Dendritic cell treated with granulocyte-macrophage colony-stimulating factor and Interleukin-4, amounts not matched to agents 40 ng/mL and 50 ng/mL, for 4 days (primary cell): ENCODE data around the gene IFT20.

Source experiments
- H3K27ac Mint-ChIP-seq: one replicate; pipeline ENCODE4 v1.8.0; 2022; ENCODE audit warnings: mild to moderate bottlenecking, mixed read lengths
- H3K27me3 Mint-ChIP-seq: one replicate; pipeline ENCODE4 v1.8.0; 2022; ENCODE audit warnings: mild to moderate bottlenecking, mixed read lengths
- H3K36me3 Mint-ChIP-seq: one replicate; pipeline ENCODE4 v1.8.0; 2022; ENCODE audit warnings: low read depth, mixed read lengths
- H3K4me1 Mint-ChIP-seq: one replicate; pipeline ENCODE4 v1.8.0; 2022; ENCODE audit warnings: low read depth, mixed read lengths
- H3K4me3 Mint-ChIP-seq: one replicate; pipeline ENCODE4 v1.8.0; 2022; ENCODE audit warnings: mild to moderate bottlenecking, moderate library complexity, mixed read lengths
- H3K9me3 Mint-ChIP-seq: one replicate; pipeline ENCODE4 v1.8.0; 2022; ENCODE audit warnings: mixed read lengths
- intact Hi-C: fragments of 100-400 bp; cut with micrococcal nuclease; formaldehyde crosslinking; loops from one replicate; pipeline ENCODE4 v1.15.0; 2022

The IFT20 gene

DNA sequence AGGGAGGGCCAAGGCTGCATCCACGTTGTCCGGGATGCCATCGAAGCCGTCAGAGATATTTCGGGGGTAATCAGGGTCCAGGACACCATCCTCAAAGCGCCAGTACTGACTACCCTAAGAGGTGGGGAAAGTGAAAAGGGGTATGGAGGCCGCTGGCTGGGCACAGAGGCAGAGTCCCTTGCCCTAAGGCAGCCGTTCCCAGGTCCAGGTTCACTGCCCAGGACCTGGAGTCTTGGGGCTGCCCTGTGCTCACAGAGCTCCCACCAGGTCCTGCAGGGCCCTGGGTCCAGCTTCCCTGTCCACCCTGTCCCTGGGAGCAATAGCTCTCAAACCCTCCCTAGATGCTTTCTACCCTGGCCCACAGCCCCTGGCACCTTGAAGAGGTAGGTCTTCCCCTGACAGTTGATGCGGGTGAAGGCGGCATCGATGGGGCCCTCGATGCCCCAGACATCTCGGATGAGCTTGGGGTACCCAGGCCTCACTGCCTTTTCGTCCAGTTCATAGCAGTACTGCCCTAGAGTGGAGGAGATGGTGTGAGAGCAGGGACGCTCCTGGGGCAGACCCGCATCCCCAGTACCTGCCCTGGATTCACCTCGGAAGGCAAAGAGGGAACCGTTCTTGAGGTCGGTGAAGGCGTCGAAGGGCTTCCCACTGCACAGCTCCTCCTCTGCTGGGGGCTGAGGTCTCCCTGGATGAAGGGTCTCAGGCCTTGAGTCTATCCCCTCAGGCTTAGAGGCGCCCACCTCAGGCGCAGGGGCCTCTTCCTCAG lies 33.8 kb upstream of the IFT20 start:
- H3K36me3 Mint-ChIP-seq = peaks cover 43% of the 10 kb centered on the region
- H3K4me1 Mint-ChIP-seq = peaks cover 35% of the 10 kb centered on the region
- H3K9me3 Mint-ChIP-seq = no peaks in the 10 kb centered on the region
- peaks cover 25% of the 10 kb centered on the region for H3K27me3 Mint-ChIP-seq
- intact Hi-C loops = no loop called here
- no peak overlapping the region for H3K4me3 Mint-ChIP-seq
- no peak overlapping the region for H3K27ac Mint-ChIP-seq

GRCh38 chr17:28368306-28368831 lies 33.1 kb upstream of the IFT20 start:
- Mint-ChIP-seq H3K36me3 (peaks cover 50% of the 10 kb centered on the region), H3K27ac (no peak overlapping the region), H3K27me3 (peaks cover 19% of the 10 kb centered on the region), H3K4me3 (no peak overlapping the region), H3K9me3 (no peaks in the 10 kb centered on the region), H3K4me1 (peaks cover 35% of the 10 kb centered on the region)
- intact Hi-C loops = no loop called here

DNA sequence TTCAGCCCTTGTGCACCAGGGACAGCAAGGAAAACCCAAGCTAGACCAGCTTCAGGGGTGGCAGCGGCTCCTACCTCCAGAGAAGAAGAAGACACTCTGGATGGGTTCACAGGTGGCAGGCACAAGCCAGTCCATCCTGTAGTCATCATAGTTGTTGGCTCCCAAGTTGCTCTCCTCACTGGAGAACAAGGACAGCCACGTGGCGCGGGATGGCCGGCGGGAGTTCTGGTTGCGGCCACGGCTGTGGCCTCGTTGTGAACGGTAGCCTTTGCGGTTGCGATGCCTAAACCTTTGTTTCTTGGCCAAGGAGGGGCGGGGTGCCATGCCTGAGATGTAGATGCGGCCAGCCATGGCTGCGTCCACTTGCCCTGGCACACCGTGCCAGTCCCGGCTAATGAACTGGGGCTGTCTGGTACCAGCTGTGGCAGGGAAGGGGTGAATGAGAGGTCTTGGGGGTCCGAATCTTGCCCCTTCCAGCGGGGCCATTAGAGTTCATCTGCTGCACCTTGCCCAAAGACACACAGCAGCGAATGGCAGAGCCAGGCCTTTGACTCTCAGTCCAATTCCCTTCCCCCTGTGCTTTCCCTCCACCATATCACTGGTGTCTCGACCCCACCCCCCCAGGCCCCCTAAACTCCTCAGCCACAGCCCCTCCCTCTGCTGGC lies 32.5 kb upstream of the IFT20 start:
- Mint-ChIP-seq H3K27me3 (peaks cover 13% of the 10 kb centered on the region), H3K4me3 (no peak overlapping the region)

DNA sequence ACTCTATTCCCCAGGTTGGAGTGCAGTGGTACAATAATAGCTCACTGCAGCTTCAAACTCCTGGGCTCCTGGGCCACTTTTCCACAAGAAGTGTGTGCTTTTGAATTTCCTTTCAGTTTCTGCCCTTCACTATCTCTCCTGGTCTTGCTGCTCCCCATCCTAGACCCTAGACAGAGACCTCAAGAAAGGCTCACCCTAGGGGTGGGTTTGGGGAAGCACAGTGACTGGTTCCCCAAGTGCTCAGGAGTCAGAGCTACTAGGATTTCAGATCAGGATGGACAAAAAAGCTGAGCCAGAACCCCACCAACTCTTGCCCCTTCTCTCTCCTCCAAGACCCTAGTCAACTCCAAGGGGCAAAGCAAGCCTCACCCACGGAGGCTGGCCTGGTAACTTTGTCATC lies 31.3 kb upstream of the IFT20 start:
- no peak overlapping the region for H3K4me3 Mint-ChIP-seq
- intact Hi-C loops = no loop called here
- H3K4me1 Mint-ChIP-seq = peaks cover 19% of the 10 kb centered on the region
- peaks cover 2% of the 10 kb centered on the region for H3K27me3 Mint-ChIP-seq
- H3K27ac Mint-ChIP-seq = no peak overlapping the region
- no peaks in the 10 kb centered on the region for H3K9me3 Mint-ChIP-seq
- H3K36me3 Mint-ChIP-seq = peaks cover 68% of the 10 kb centered on the region

More for the DNA sequence above, 32.5 kb upstream of the IFT20 start:
- intact Hi-C loops = no loop called here
- H3K27ac Mint-ChIP-seq = no peak overlapping the region
- H3K9me3 Mint-ChIP-seq = no peaks in the 10 kb centered on the region
- H3K36me3 Mint-ChIP-seq = peaks cover 56% of the 10 kb centered on the region
- H3K4me1 Mint-ChIP-seq = peaks cover 31% of the 10 kb centered on the region

DNA sequence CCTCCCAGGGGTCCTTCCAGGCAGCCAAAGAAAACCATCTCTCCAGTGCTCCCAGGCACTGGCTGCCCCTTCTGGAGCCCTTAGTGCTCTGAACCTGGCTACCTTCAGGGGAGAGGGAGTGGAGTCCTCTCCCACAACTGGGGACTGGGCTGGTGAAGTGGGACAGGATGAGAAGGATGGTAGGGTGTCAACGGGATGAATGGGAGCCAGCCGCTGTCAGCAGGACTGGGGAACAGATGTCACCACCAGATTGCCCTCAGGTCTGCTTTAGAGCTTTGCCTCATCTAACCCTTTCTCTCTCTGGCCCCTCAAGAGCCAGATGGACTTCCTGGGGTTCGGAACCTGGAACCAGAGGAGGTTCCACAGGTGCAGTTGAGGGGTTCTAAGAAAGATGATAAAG lies 30.2 kb upstream of the IFT20 start:
- Mint-ChIP-seq H3K9me3 (no peaks in the 10 kb centered on the region), H3K27ac (no peak overlapping the region), H3K4me3 (no peak overlapping the region), H3K4me1 (peaks cover 11% of the 10 kb centered on the region), H3K27me3 (no peaks in the 10 kb centered on the region), H3K36me3 (peaks cover 79% of the 10 kb centered on the region)
- intact Hi-C loops = no loop called here

GRCh38 chr17:28364665-28365363 lies 29.5 kb upstream of the IFT20 start, which contains the start of gene SEBOX:
Gene SEBOX (minus strand): TSS chr17:28365199. CDS start chr17:28365151, 48 bp downstream.
- Mint-ChIP-seq H3K27me3 (no peaks in the 10 kb centered on the region), H3K27ac (no peak within 1 kb of the TSS), H3K4me3 (no peak within 1 kb of the TSS), H3K4me1 (peaks cover 4% of the 10 kb centered on the region), H3K9me3 (no peaks in the 10 kb centered on the region), H3K36me3 (peaks cover 86% of the 10 kb centered on the region)
- intact Hi-C loops = no loop called here

- no peaks in the 10 kb centered on the region for H3K27me3 Mint-ChIP-seq
- no peak overlapping the region for H3K27ac Mint-ChIP-seq
- no peak overlapping the region for H3K4me3 Mint-ChIP-seq
- intact Hi-C loops = no loop called here
- H3K4me1 Mint-ChIP-seq = no peaks in the 10 kb centered on the region
- H3K9me3 Mint-ChIP-seq = no peaks in the 10 kb centered on the region
- peaks cover 87% of the 10 kb centered on the region for H3K36me3 Mint-ChIP-seq
Measured at GRCh38 chr17:28363776-28364650, 28.7 kb upstream of the IFT20 start.

DNA sequence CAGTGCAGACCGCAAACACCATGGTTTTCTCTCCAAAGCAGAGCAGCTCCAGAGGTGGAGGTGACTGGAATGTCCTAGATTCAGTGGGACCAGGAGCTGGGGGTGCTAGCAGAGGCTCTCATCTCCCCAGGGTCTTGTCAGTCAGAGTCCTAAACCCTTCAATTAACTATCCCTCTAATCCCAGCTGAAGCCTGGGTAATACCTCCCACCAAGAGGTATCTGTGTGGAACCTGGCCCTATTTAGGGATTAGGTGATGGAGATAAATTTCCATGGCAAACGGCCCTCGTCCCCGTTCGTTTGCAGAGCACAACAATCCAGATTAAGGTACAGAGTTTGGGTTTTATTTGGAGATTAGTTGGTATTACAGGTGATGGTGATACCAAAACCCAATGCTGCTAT lies 27.9 kb upstream of the IFT20 start:
- intact Hi-C loops = no loop called here
- Mint-ChIP-seq H3K4me3 (no peak overlapping the region), H3K4me1 (peaks cover 3% of the 10 kb centered on the region), H3K9me3 (no peaks in the 10 kb centered on the region), H3K27me3 (no peaks in the 10 kb centered on the region), H3K36me3 (peaks cover 92% of the 10 kb centered on the region), H3K27ac (no peak overlapping the region)

DNA sequence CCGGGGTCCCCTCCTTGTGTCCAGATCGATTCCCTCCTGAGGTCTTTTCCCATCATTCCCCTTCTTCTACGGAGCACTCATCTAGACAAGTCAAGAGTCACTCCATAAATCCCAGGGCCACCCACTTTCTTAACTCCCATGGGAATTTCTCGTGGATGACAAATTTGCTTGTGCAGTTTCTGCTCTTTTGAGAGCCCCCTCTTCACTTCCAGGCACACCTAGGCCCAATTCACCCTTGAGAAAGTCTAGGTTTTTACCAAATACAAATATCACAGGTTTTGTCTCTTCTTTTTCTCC lies 22.6 kb upstream of the IFT20 start:
- H3K27me3 Mint-ChIP-seq = no peaks in the 10 kb centered on the region
- H3K4me3 Mint-ChIP-seq = peak overlapping the region; percentile 94
- H3K27ac Mint-ChIP-seq = peak overlapping the region; percentile 95
- H3K36me3 Mint-ChIP-seq = peaks cover 77% of the 10 kb centered on the region
- H3K9me3 Mint-ChIP-seq = no peaks in the 10 kb centered on the region
- H3K4me1 Mint-ChIP-seq = peaks cover 21% of the 10 kb centered on the region
- intact Hi-C loops = loop anchor here (1.0 kb wide), 1 partner anchor 23 kb away; the partner anchor contains the start of genes IFT20 and TNFAIP1

DNA sequence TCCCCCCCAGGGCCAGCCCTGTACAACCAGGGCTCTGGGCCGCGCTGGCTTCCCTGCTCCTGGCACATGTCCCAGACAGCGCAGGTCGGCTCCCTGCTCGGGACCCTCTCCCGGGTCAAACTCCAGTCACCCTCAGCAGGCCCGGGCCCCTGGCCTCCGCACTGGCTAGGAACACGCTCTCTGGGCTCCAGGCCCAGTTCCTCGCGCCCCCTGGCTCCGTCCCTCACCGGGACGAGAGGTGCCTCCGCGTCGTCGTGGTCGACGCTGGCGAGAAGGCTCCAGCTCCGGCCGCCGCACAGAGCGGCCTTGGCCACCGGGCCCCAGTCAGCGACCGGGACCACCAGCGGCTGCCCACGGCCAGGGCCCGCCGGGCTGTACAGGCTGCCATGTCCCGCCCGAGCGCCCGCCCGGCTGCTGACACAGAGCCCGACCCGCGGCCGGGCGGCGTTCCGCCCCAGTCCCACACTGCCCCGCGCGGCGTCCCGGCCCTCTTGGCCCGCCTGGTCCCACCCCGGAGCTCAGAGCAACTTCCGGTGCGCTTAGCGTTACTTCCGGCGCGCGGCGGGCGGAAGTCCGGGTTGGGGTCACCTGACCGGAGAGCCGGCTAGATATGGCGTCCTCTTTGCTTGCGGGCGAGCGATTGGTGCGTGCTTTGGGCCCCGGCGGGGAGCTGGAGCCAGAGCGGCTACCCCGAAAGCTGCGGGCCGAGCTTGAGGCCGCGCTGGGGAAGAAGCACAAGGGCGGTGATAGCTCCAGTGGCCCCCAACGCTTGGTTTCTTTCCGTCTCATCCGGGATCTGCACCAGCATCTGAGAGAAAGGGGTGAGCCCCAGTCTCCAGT lies 22.0 kb upstream of the IFT20 start, which contains the start of gene POLDIP2:
Gene POLDIP2, minus strand, starts transcription at position 467 of the 840 bp plus-strand sequence. Its CDS starts 79 bp downstream, at position 388.
- peak within 1 kb of the TSS; percentile 94 for H3K4me3 Mint-ChIP-seq
- peaks cover 21% of the 10 kb centered on the region for H3K4me1 Mint-ChIP-seq
- H3K36me3 Mint-ChIP-seq = peaks cover 77% of the 10 kb centered on the region
- peak within 1 kb of the TSS; percentile 95 for H3K27ac Mint-ChIP-seq
- H3K9me3 Mint-ChIP-seq = no peaks in the 10 kb centered on the region
- intact Hi-C loops = loop anchor here (1.0 kb wide), 1 partner anchor 22 kb away; the partner anchor contains the start of genes IFT20 and TNFAIP1
- no peaks in the 10 kb centered on the region for H3K27me3 Mint-ChIP-seq

DNA sequence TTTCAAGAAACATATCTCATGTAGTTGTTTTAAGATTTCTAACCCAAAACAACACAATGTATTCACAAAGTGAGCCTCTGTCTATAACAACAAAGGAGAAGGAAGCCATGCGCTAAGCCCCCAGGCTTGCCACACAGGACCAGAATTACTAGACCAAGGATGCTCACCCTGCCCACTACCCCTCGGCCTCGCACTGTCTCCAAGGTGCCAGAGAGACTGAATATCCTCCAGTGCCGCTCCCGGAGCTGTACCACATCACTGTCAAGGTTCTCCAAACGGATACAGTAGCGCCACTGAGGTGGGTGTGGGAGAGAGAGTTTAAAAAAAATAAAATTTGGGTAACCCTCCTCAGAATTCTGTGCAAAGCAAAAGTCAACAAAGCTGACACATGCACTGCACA lies 15.0 kb upstream of the IFT20 start:
- Mint-ChIP-seq H3K27me3 (no peaks in the 10 kb centered on the region), H3K4me3 (no peak overlapping the region), H3K36me3 (peaks cover 100% of the 10 kb centered on the region), H3K4me1 (no peaks in the 10 kb centered on the region), H3K9me3 (no peaks in the 10 kb centered on the region), H3K27ac (no peak overlapping the region)
- intact Hi-C loops = no loop called here

DNA sequence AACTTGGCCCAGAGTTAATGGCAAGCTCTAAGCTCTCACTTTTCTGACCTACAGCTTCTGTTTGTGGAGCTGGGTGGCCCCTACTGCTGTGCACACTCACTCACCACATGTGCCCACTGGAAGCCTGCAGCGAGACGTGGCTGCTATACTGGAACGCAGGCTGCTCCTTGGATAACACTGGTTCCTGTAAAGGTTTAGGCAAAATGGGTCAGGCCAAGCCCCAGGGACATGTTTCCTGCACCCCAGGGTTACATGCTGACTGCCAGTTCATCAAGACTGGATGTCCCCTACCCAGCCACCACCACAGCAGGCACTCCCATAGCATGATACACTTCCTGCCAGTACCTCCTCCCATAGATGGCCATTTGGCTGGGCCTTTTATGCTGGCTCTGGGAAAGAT lies 13.7 kb upstream of the IFT20 start:
- Mint-ChIP-seq H3K27me3 (no peaks in the 10 kb centered on the region), H3K4me3 (no peak overlapping the region), H3K36me3 (peaks cover 100% of the 10 kb centered on the region), H3K27ac (no peak overlapping the region), H3K9me3 (no peaks in the 10 kb centered on the region), H3K4me1 (no peaks in the 10 kb centered on the region)
- intact Hi-C loops = no loop called here
